ENCODE data around the gene FAP. TPM values are rescaled to one million over a fixed set of nuclear protein-coding genes. Genes with fewer than 3 reads are reported as not detected.

FAP gene
- total RNA-seq, 4 donors from 2014 or later = 4.6 to 14.0 (median 11.1) TPM

DNA sequence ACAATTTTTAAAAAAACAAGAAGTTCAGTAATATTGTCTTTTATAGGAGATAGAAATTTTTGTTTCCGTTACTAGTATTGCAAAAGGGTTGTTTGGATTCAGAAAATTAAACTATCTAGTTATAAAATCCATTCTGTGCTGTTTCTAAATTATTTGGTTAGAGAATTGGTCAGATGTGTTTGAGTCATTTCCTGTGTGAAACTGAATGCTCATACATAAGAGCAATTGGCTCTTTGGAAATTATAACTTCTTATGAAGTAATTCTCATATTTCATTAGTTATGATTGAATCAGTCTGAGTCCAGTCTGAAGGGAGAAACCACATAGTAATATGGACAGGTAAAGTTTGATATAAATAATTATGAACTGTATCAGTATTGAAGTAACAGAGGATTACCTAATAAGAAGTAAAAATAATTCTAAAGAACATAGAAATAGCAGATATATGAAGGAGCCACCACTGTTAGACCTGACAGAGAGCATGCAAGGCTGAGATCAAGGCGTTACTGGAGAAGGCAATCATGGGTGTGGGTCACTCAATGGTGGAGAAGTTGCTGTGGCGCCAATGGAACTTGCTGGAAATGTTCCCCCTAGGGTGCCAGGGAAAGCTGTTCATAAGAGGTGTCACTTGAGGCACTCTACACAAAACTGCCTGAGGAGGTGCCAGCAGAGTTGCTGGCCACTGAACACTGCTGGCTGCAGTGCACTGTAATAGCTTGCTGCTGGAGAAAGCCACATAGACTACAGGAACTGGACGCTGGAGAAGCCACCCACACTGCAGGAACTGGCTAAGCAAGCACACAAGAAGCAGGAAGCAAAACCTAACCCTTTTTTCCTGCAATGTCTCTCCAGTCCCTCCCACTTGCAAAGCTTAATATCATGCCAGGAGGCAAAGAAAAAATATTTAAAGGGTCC is 18.0 kb upstream of the FAP start:
- peak overlapping the region in 3 of 4 donors; percentile 40 to 69 (median 66) for H3K27ac ChIP-seq
- H3K4me3 ChIP-seq = no peak overlapping the region
- WGBS, 2 donors (ENCODE audit: low coverage in 1 of 2) = 75 to 86% methylated on average over 3 of the region's 4 CpGs
- ATAC-seq = peak; percentile 79
- no peaks in the 10 kb centered on the region for H3K9me3 ChIP-seq
- no peak for TF ChIP-seq EP300 (IDR thresholded peaks at IDR 0.05)
- no peak for TF ChIP-seq POLR2AphosphoS5 (IDR thresholded peaks at IDR 0.05)
- no peak for TF ChIP-seq POLR2A (IDR thresholded peaks at IDR 0.05)
- TF ChIP-seq, protein P1, sequence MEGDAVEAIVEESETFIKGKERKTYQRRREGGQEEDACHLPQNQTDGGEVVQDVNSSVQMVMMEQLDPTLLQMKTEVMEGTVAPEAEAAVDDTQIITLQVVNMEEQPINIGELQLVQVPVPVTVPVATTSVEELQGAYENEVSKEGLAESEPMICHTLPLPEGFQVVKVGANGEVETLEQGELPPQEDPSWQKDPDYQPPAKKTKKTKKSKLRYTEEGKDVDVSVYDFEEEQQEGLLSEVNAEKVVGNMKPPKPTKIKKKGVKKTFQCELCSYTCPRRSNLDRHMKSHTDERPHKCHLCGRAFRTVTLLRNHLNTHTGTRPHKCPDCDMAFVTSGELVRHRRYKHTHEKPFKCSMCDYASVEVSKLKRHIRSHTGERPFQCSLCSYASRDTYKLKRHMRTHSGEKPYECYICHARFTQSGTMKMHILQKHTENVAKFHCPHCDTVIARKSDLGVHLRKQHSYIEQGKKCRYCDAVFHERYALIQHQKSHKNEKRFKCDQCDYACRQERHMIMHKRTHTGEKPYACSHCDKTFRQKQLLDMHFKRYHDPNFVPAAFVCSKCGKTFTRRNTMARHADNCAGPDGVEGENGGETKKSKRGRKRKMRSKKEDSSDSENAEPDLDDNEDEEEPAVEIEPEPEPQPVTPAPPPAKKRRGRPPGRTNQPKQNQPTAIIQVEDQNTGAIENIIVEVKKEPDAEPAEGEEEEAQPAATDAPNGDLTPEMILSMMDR (IDR thresholded peaks at IDR 0.05) = no peak
- peaks cover 0 to 12% (median 0%) of the 10 kb centered on the region in 3 donors for H3K4me1 ChIP-seq
- peaks cover 0 to 8% of the 10 kb centered on the region in 2 donors for H3K36me3 ChIP-seq
- H3K27me3 ChIP-seq = no peaks in the 10 kb centered on the region

DNA sequence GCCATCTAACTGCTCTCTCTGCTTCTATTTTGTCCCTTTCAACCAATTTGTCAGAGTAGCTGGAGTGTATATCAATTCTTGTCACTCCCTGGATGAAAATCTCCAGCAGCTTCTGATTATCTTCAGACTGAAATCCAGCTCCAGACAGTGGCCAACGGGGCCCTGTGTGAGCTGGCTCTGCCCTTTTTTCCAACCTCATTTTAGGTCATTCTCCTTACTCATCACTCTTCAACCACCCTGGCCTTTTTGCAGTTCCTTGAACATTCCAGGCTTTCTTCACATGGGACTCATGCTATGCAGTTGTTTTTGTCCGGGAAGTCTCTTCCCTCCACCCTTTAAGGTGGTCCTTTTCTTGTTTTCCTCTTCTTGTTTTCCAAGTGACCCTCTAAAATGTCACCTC is 15.4 kb upstream of the FAP start:
- H3K27me3 ChIP-seq = no peaks in the 10 kb centered on the region
- 71 to 78% methylated on average over 2 of the region's 2 CpGs for WGBS, 2 donors (ENCODE audit: low coverage in 1 of 2)
- no peaks in the 10 kb centered on the region for H3K36me3 ChIP-seq
- H3K4me1 ChIP-seq = peaks cover 0 to 12% (median 0%) of the 10 kb centered on the region in 3 donors
- no peaks in the 10 kb centered on the region for H3K9me3 ChIP-seq
- no peak overlapping the region for H3K27ac ChIP-seq
- ATAC-seq = no peak
- H3K4me3 ChIP-seq = no peak overlapping the region
- TF ChIP-seq POLR2AphosphoS5 (IDR thresholded peaks at IDR 0.05) (no peak), EP300 (IDR thresholded peaks at IDR 0.05) (no peak), POLR2A (IDR thresholded peaks at IDR 0.05) (no peak)
- TF ChIP-seq, protein P1 (IDR thresholded peaks at IDR 0.05) = no peak

DNA sequence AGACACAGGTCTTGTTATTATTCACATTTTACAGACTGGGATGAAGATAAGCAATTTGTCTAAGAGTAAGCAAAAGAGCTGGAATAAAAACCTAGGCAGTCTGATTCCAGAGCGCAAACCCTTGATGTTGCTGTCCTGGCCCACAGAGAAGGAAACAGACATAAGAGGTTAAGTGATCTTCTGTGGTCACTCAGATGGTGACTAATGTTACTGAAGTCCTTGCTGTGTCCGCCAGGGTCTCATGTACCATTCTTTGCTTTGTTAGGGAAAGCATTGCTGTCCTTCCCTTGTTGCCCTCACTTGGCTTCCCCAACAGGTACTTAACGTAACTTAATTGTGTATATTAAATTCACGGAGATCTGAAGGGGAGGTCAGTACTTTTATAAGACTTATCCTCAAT is 14.9 kb upstream of the FAP start:
- Histone ChIP-seq H3K36me3 (no peaks in the 10 kb centered on the region), H3K4me3 (no peak overlapping the region), H3K27me3 (no peaks in the 10 kb centered on the region), H3K4me1 (peaks cover 0 to 12% (median 0%) of the 10 kb centered on the region in 3 donors), H3K27ac (no peak overlapping the region), H3K9me3 (no peaks in the 10 kb centered on the region)
- WGBS, 2 donors (ENCODE audit: low coverage in 1 of 2) = 86 to 88% methylated on average over 3 to 4 of the region's 4 CpGs
- ATAC-seq = no peak
- TF ChIP-seq EP300 (IDR thresholded peaks at IDR 0.05) (no peak), POLR2AphosphoS5 (IDR thresholded peaks at IDR 0.05) (no peak), POLR2A (IDR thresholded peaks at IDR 0.05) (no peak)
- TF ChIP-seq, protein P1 (IDR thresholded peaks at IDR 0.05) = no peak

DNA sequence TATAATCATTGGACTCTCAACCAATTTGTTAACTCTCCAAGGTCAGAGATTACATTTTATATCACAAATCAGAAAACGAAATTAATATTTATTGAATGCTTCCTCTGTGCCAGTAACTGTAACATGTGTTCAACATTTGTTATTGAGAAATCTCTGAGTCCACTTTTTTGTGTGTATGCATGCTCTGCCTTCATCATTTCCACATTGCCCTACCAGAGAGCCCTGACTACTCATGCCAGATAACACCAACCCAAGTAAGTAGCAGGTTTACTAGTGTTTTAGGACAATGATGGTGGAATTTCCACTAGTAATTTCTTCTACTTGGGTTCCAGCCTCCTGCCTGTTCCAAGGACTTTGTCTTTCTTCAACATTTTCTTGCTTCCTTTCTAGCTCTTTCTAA is 14.2 kb upstream of the FAP start:
- WGBS, 2 donors (ENCODE audit: low coverage in 1 of 2) = 16 to 50% methylated on average over 1 of the region's 1 CpG
- H3K27ac ChIP-seq = no peak overlapping the region
- TF ChIP-seq EP300 (IDR thresholded peaks at IDR 0.05) (no peak), POLR2A (IDR thresholded peaks at IDR 0.05) (no peak), POLR2AphosphoS5 (IDR thresholded peaks at IDR 0.05) (no peak)
- TF ChIP-seq, protein P1 (IDR thresholded peaks at IDR 0.05) = no peak

DNA sequence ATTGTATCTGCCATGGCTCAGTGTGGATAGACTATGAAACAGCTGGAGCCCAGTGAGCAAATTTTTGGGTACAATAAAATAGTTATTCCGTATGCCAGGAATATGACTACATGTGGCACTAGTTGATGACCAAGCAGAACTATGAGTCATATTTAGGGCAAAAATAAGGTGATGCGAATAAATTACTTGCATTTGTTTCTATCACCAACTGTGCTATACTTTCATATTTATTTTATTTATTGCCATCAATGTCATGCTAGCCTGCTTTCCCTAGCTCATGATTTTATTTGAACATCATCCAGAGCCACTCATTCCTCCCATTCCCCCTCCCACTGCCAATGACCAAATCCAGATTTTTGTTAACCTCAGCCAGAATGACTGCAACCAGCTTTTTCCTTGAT is 13.3 kb upstream of the FAP start:
- TF ChIP-seq POLR2A (IDR thresholded peaks at IDR 0.05) (no peak), POLR2AphosphoS5 (IDR thresholded peaks at IDR 0.05) (peak; percentile 40)
- no peak overlapping the region for H3K4me3 ChIP-seq
- peaks cover 0 to 10% (median 0%) of the 10 kb centered on the region in 3 donors for H3K4me1 ChIP-seq
- no peaks in the 10 kb centered on the region for H3K9me3 ChIP-seq
- no peak for ATAC-seq
- no peak overlapping the region for H3K27ac ChIP-seq
- WGBS, 2 donors (ENCODE audit: low coverage in 1 of 2) = 27 to 44% methylated on average over 2 of the region's 2 CpGs
- no peaks in the 10 kb centered on the region for H3K36me3 ChIP-seq
- no peaks in the 10 kb centered on the region for H3K27me3 ChIP-seq

More for the DNA sequence above, 14.2 kb upstream of the FAP start:
- no peak for ATAC-seq
- Histone ChIP-seq H3K36me3 (no peaks in the 10 kb centered on the region), H3K9me3 (no peaks in the 10 kb centered on the region), H3K4me1 (peaks cover 0 to 12% (median 0%) of the 10 kb centered on the region in 3 donors), H3K27me3 (no peaks in the 10 kb centered on the region), H3K4me3 (no peak overlapping the region)

Data from gastroesophageal sphincter (tissue), 4 donors.